HEK293 (cell line): ENCODE data around the gene HBEGF.

Experiments used
- CTCF ChIA-PET: fragments of 350-600 bp; formaldehyde crosslinking; extraction: SDS; loops from one replicate; lab custom pipeline; 2021; ENCODE audit warnings: antibody characterized with exemption; lab: Yijun Ruan, JAX
- POLR2A ChIA-PET: fragments of 300-600 bp; formaldehyde crosslinking; extraction: SDS; loops from one replicate; lab custom pipeline; 2020; ENCODE audit warnings: antibody characterized with exemption, inconsistent platforms; lab: Yijun Ruan, JAX
- H3K27ac ChIP-seq: fragments of 200-500 bp; sonication (Bioruptor generic); 2 replicates; pipeline ENCODE4 v1.5.1; 2014; ENCODE audit warnings: low read depth, low read length, control low read depth, inconsistent platforms; ENCODE audit errors: extremely low read depth
- H3K36me3 ChIP-seq, 2 experiments: fragments of 200-500 bp in 1 of 2; sonication (Bioruptor generic) in 1 of 2; 1 replicate in 1 of 2; 2 replicates in 1 of 2; pipeline ENCODE4 v1.5.1; 2014 to 2017; ENCODE audit warnings: inconsistent platforms in 2 of 2, low read length in 2 of 2; ENCODE audit not compliant: control insufficient read depth in 2 of 2, insufficient read depth in 1 of 2
- H3K4me1 ChIP-seq: fragments of 200-500 bp; sonication (Bioruptor generic); 2 replicates; pipeline ENCODE4 v1.5.1; 2014; ENCODE audit warnings: mild to moderate bottlenecking, low read length, inconsistent platforms; ENCODE audit not compliant: control insufficient read depth, insufficient read depth
- H3K4me3 ChIP-seq: 2 replicates; pipeline ENCODE4 v1.5.1; 2011; ENCODE audit warnings: low read depth, mild to moderate bottlenecking, control low read depth, low read length, moderate library complexity
- H3K9me3 ChIP-seq: fragments of 200-500 bp; sonication (Bioruptor generic); 2 replicates; pipeline ENCODE4 v1.5.1; 2014; ENCODE audit warnings: low read depth, low read length, inconsistent platforms; ENCODE audit not compliant: control insufficient read depth, insufficient read depth
- GFI1B ChIP-seq: fragments of 450-650 bp; formaldehyde crosslinking; IDR thresholded peaks from 2 replicates; pipeline ENCODE4 v1.5.1; 2016; ENCODE audit warnings: missing biosample characterization, missing genetic modification characterization
- GLI2 ChIP-seq: fragments of 450-650 bp; formaldehyde crosslinking; IDR thresholded peaks from 2 replicates; pipeline ENCODE4; 2017; ENCODE audit warnings: missing biosample characterization, missing genetic modification characterization, low read depth, borderline replicate concordance
- KLF1 ChIP-seq: fragments of 450-650 bp; formaldehyde crosslinking; IDR thresholded peaks from 2 replicates; pipeline ENCODE4 v1.5.1; 2016; ENCODE audit warnings: missing biosample characterization, missing genetic modification characterization
- KLF10 ChIP-seq: fragments of 450-650 bp; IDR thresholded peaks from 2 replicates; pipeline ENCODE4 v1.5.1; 2018; ENCODE audit warnings: missing biosample characterization, mild to moderate bottlenecking, missing genetic modification characterization
- PRDM1 ChIP-seq: fragments of 450-650 bp; formaldehyde crosslinking; IDR thresholded peaks from 2 replicates; pipeline ENCODE4; 2016; ENCODE audit warnings: missing biosample characterization, missing genetic modification characterization
- SALL2 ChIP-seq: fragments of 450-650 bp; formaldehyde crosslinking; IDR thresholded peaks from 2 replicates; pipeline ENCODE4 v1.5.0; 2017; ENCODE audit warnings: missing biosample characterization, mild to moderate bottlenecking, missing genetic modification characterization, borderline replicate concordance
- ZBTB17 ChIP-seq: fragments of 450-650 bp; formaldehyde crosslinking; IDR thresholded peaks from 2 replicates; pipeline ENCODE4 v1.5.1; 2016; ENCODE audit warnings: missing biosample characterization, missing genetic modification characterization
- ZFP37 ChIP-seq: fragments of 450-650 bp; formaldehyde crosslinking; IDR thresholded peaks from 2 replicates; pipeline ENCODE4 v1.5.1; 2016; ENCODE audit warnings: missing biosample characterization, missing genetic modification characterization
- ZFP69B ChIP-seq: fragments of 450-650 bp; formaldehyde crosslinking; IDR thresholded peaks from 2 replicates; pipeline ENCODE4 v1.5.1; 2016; ENCODE audit warnings: missing biosample characterization, missing genetic modification characterization
- ZIC2 ChIP-seq: fragments of 450-650 bp; formaldehyde crosslinking; IDR thresholded peaks from 2 replicates; pipeline ENCODE4 v1.5.1; 2016; ENCODE audit warnings: missing biosample characterization, missing genetic modification characterization
- ZNF10 ChIP-seq: fragments of 450-650 bp; formaldehyde crosslinking; IDR thresholded peaks from 2 replicates; pipeline ENCODE4 v1.5.1; 2017; ENCODE audit warnings: missing biosample characterization, missing genetic modification characterization
- ZNF114 ChIP-seq: fragments of 450-650 bp; formaldehyde crosslinking; IDR thresholded peaks from 2 replicates; pipeline ENCODE4 v1.5.0; 2017; ENCODE audit warnings: missing biosample characterization, missing genetic modification characterization
- ZNF169 ChIP-seq: fragments of 450-650 bp; formaldehyde crosslinking; IDR thresholded peaks from 2 replicates; pipeline ENCODE4 v1.5.1; 2016; ENCODE audit warnings: missing biosample characterization, missing genetic modification characterization
- ZNF239 ChIP-seq: fragments of 450-650 bp; formaldehyde crosslinking; IDR thresholded peaks from 2 replicates; pipeline ENCODE4 v1.5.1; 2016; ENCODE audit warnings: missing biosample characterization, missing genetic modification characterization
- ZNF302 ChIP-seq: fragments of 450-650 bp; formaldehyde crosslinking; IDR thresholded peaks from 2 replicates; pipeline ENCODE4 v1.5.1; 2016; ENCODE audit warnings: missing biosample characterization, missing genetic modification characterization, low read depth
- ZNF501 ChIP-seq: fragments of 450-650 bp; formaldehyde crosslinking; IDR thresholded peaks from 2 replicates; pipeline ENCODE4 v1.5.1; 2016; ENCODE audit warnings: missing biosample characterization, missing genetic modification characterization
- ZNF629 ChIP-seq: fragments of 450-650 bp; formaldehyde crosslinking; IDR thresholded peaks from 2 replicates; pipeline ENCODE4 v1.5.1; 2017; ENCODE audit warnings: missing biosample characterization, missing genetic modification characterization
- ZNF664 ChIP-seq: fragments of 450-650 bp; formaldehyde crosslinking; IDR thresholded peaks from 2 replicates; pipeline ENCODE4 v1.5.1; 2016; ENCODE audit warnings: missing biosample characterization, missing genetic modification characterization
- TF ChIP-seq, protein P1 (sequence below): fragments of 450-650 bp; formaldehyde crosslinking; IDR thresholded peaks from 2 replicates; pipeline ENCODE4 v1.5.1; 2016; ENCODE audit warnings: missing biosample characterization, missing genetic modification characterization, borderline replicate concordance
- TF ChIP-seq, protein P2 (sequence below): fragments of 450-650 bp; formaldehyde crosslinking; IDR thresholded peaks from 2 replicates; pipeline ENCODE4 v1.5.1; 2017; ENCODE audit warnings: missing biosample characterization, missing genetic modification characterization

HBEGF gene

DNA sequence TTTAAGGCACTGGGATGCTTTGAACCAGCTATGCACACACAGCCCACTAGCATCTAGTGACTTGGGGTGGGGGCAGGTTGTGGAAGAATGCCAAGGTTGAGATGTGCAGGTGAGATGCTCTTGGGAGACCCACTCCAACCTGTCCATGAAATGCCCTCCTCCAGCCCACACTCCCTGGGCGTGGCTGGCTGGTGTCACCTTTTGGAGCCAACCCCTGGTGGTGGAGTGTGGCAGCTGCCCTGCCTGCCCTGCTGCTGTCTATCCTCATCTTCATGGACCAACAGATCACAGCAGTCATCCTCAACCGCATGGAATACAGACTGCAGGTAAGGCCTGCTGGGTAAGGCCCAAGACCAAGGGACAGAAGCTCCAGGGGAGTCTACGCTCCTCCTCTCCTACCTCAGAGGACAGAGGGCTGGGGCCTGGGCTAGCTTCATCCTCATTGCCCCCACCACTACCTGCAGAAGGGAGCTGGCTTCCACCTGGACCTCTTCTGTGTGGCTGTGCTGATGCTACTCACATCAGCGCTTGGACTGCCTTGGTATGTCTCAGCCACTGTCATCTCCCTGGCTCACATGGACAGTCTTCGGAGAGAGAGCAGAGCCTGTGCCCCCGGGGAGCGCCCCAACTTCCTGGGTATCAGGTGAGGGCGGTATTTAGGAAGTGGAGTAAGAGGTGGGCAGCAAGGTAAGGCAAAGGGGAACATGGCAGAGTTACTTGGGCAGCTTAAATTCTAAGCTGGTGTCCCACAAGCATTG lies 21.0 kb upstream of the HBEGF start:
- ChIA-PET POLR2A (no interaction called here), CTCF (interaction anchor here (0.6 to 1.9 kb wide), 4 partner anchors 9 to 123 kb away, joined by 5 to 11 read pairs (median 6); no protein-coding TSS in a partner anchor)
- Histone ChIP-seq H3K9me3 (no peaks in the 10 kb centered on the region), H3K27ac (no peak overlapping the region), H3K4me3 (no peak overlapping the region), H3K4me1 (no peaks in the 10 kb centered on the region), H3K36me3 (no peaks in the 10 kb centered on the region)
- TF ChIP-seq KLF10 (tag by site-specific recombination) (no peak), ZNF302 (no peak), ZBTB17 (tag by site-specific recombination) (0 out of 2 replicates have a peak, but pooled peaks have one; percentile 15)

DNA sequence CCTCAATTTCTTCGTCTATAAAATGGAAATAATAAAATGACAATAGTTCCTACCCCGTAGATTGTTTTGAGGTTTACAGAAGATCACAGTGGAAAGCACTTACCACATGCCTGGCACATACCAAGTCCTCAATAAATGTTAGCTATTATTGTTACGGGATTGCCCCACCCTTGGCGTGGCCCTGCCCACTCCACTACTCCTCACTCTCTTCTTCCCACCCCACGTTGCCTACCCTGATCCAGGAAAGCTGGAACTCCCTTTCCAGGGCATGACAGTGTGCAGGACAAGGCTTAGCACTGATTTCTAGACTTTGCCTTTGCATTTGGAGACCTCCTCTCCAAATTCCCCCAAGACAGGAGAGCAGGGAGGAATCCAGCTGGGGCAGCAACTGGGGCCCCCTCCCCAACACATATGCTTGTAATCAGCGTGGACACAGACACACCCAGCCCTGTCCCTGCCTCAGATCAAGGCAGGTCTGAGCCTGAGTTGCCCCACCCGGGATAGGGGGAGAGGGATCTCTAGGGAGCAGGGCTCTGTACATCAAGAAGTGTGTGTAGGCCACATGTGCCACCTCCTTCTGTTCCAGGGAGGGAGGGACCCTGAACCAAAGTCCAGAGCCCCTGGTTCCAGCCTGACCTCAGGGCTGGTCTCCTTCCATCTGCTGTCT lies 20.3 kb upstream of the HBEGF start:
- no peak overlapping the region for H3K27ac ChIP-seq
- no peaks in the 10 kb centered on the region for H3K36me3 ChIP-seq
- CTCF ChIA-PET = interaction anchor here (0.6 to 1.9 kb wide), 6 partner anchors 15 to 366 kb away, joined by 3 to 11 read pairs (median 4); no protein-coding TSS in a partner anchor
- no peak overlapping the region for H3K4me3 ChIP-seq
- H3K9me3 ChIP-seq = no peaks in the 10 kb centered on the region
- POLR2A ChIA-PET = interaction anchor here (1.0 kb wide), 1 partner anchor 281 kb away, joined by 5 read pairs; the partner anchor contains the start of genes IK and NDUFA2
- TF ChIP-seq ZNF239 (tag by site-specific recombination) (no peak), KLF1 (peak; percentile 98), ZNF169 (tag by site-specific recombination) (no peak), ZNF664 (tag by site-specific recombination) (0 out of 2 replicates have a peak, but pooled peaks have one; percentile 3)
- H3K4me1 ChIP-seq = no peaks in the 10 kb centered on the region

DNA sequence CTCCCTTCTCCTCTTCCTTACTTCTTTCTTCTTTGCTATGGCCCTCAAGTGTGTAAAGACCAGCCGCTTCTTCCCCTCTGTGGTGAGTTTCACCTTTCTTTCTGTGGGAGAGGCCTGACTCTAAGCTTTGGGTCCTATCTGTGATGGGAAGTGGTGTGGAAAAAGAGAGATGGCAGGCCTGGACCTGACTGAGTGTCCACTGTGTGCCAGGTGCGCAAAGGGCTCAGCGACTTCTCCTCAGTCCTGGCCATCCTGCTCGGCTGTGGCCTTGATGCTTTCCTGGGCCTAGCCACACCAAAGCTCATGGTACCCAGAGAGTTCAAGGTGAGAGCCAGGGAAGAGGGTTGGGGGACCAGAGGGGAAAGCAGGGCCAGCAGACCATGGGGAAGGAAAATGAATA lies 19.5 kb upstream of the HBEGF start:
- CTCF ChIA-PET = interaction anchor here (0.6 to 1.9 kb wide), 5 partner anchors 13 to 278 kb away, joined by 3 to 11 read pairs (median 3); no protein-coding TSS in a partner anchor
- TF ChIP-seq GLI2 = no peak
- no peak for TF ChIP-seq ZNF629 (tag by site-specific recombination)
- no peak for TF ChIP-seq ZIC2 (tag by site-specific recombination)
- TF ChIP-seq ZNF114 (tag by site-specific recombination) = no peak
- TF ChIP-seq GFI1B = no peak
- no peak for TF ChIP-seq ZNF501 (tag by site-specific recombination)
- TF ChIP-seq SALL2 (tag by site-specific recombination) = no peak
- TF ChIP-seq ZNF10 = no peak
- no peak for TF ChIP-seq PRDM1 (tag by site-specific recombination)
- no peak for TF ChIP-seq ZFP69B (tag by site-specific recombination)

DNA sequence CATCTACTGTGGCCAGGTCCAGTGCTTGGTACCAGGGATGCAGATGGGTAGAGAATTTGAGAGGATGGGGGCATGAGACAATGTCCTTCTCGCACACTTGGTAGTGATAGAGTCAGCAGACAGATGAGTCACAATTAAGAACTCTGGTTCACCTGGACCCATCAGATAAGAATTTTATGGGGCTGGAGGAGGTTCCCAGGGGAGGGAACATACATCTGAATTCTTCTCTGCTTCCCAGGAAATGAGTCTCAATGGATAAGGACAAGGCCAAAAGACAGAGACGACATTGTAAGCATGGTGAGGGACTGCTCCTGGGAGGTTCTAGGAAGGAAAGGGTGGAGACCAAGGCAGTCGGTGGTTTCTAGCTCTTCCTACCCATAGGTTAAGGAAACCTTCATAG lies 18.9 kb upstream of the HBEGF start:
- no peak overlapping the region for H3K4me3 ChIP-seq
- no peaks in the 10 kb centered on the region for H3K4me1 ChIP-seq
- ChIA-PET POLR2A (no interaction called here), CTCF (interaction anchor here (0.6 to 3.6 kb wide), 7 partner anchors 11 to 282 kb away, joined by 3 to 28 read pairs (median 3); partner anchors contain the start of genes HBEGF, IK and NDUFA2)
- H3K36me3 ChIP-seq = no peaks in the 10 kb centered on the region
- no peaks in the 10 kb centered on the region for H3K9me3 ChIP-seq
- no peak overlapping the region for H3K27ac ChIP-seq
- TF ChIP-seq, protein P1, sequence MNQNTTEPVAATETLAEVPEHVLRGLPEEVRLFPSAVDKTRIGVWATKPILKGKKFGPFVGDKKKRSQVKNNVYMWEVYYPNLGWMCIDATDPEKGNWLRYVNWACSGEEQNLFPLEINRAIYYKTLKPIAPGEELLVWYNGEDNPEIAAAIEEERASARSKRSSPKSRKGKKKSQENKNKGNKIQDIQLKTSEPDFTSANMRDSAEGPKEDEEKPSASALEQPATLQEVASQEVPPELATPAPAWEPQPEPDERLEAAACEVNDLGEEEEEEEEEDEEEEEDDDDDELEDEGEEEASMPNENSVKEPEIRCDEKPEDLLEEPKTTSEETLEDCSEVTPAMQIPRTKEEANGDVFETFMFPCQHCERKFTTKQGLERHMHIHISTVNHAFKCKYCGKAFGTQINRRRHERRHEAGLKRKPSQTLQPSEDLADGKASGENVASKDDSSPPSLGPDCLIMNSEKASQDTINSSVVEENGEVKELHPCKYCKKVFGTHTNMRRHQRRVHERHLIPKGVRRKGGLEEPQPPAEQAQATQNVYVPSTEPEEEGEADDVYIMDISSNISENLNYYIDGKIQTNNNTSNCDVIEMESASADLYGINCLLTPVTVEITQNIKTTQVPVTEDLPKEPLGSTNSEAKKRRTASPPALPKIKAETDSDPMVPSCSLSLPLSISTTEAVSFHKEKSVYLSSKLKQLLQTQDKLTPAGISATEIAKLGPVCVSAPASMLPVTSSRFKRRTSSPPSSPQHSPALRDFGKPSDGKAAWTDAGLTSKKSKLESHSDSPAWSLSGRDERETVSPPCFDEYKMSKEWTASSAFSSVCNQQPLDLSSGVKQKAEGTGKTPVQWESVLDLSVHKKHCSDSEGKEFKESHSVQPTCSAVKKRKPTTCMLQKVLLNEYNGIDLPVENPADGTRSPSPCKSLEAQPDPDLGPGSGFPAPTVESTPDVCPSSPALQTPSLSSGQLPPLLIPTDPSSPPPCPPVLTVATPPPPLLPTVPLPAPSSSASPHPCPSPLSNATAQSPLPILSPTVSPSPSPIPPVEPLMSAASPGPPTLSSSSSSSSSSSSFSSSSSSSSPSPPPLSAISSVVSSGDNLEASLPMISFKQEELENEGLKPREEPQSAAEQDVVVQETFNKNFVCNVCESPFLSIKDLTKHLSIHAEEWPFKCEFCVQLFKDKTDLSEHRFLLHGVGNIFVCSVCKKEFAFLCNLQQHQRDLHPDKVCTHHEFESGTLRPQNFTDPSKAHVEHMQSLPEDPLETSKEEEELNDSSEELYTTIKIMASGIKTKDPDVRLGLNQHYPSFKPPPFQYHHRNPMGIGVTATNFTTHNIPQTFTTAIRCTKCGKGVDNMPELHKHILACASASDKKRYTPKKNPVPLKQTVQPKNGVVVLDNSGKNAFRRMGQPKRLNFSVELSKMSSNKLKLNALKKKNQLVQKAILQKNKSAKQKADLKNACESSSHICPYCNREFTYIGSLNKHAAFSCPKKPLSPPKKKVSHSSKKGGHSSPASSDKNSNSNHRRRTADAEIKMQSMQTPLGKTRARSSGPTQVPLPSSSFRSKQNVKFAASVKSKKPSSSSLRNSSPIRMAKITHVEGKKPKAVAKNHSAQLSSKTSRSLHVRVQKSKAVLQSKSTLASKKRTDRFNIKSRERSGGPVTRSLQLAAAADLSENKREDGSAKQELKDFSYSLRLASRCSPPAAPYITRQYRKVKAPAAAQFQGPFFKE (tag by site-specific recombination) = no peak
- TF ChIP-seq, protein P2, sequence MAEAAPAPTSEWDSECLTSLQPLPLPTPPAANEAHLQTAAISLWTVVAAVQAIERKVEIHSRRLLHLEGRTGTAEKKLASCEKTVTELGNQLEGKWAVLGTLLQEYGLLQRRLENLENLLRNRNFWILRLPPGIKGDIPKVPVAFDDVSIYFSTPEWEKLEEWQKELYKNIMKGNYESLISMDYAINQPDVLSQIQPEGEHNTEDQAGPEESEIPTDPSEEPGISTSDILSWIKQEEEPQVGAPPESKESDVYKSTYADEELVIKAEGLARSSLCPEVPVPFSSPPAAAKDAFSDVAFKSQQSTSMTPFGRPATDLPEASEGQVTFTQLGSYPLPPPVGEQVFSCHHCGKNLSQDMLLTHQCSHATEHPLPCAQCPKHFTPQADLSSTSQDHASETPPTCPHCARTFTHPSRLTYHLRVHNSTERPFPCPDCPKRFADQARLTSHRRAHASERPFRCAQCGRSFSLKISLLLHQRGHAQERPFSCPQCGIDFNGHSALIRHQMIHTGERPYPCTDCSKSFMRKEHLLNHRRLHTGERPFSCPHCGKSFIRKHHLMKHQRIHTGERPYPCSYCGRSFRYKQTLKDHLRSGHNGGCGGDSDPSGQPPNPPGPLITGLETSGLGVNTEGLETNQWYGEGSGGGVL = peak; percentile 51; the same call in 1 of the 2 replicates
- TF ChIP-seq ZFP37 (tag by site-specific recombination) = no peak

More for the DNA sequence above, 19.5 kb upstream of the HBEGF start:
- Histone ChIP-seq H3K27ac (no peak overlapping the region), H3K9me3 (no peaks in the 10 kb centered on the region), H3K36me3 (no peaks in the 10 kb centered on the region), H3K4me1 (no peaks in the 10 kb centered on the region), H3K4me3 (no peak overlapping the region)
- POLR2A ChIA-PET = interaction anchor here (1.0 kb wide), 1 partner anchor 282 kb away, joined by 5 read pairs; the partner anchor contains the start of genes IK and NDUFA2
